GM06990 (cell line): Measurements from ENCODE around the gene E2F4.
A peak's percentile ranks its signal among the peaks of the same experiment; 100 is the strongest.

Source experiments
- DNase-seq: peaks from one replicate; pipeline ENCODE4 v3.0.0-alpha.2; 2011; ENCODE audit not compliant: insufficient read length; ENCODE audit errors: extremely low read depth
- H3K27me3 ChIP-seq: replicated peaks from 2 replicates; pipeline ENCODE4 v1.6.0; 2011; ENCODE audit warnings: low read length; ENCODE audit not compliant: control insufficient read depth, insufficient read depth
- H3K36me3 ChIP-seq: 2 replicates; pipeline ENCODE4 v1.5.1; 2011; ENCODE audit warnings: low read length; ENCODE audit not compliant: control insufficient read depth, insufficient read depth
- H3K4me3 ChIP-seq: replicated peaks from 2 replicates; pipeline ENCODE4 v1.5.1; 2011; ENCODE audit warnings: low read depth, mild to moderate bottlenecking, control low read depth, low read length
- TF ChIP-seq, protein P1 (sequence below): IDR thresholded peaks from 2 replicates; pipeline ENCODE4 v1.5.1; 2011; ENCODE audit warnings: low read length, control low read depth, mild to moderate bottlenecking, inconsistent platforms; ENCODE audit not compliant: insufficient read depth, poor library complexity, severe bottlenecking

E2F4 gene

DNA sequence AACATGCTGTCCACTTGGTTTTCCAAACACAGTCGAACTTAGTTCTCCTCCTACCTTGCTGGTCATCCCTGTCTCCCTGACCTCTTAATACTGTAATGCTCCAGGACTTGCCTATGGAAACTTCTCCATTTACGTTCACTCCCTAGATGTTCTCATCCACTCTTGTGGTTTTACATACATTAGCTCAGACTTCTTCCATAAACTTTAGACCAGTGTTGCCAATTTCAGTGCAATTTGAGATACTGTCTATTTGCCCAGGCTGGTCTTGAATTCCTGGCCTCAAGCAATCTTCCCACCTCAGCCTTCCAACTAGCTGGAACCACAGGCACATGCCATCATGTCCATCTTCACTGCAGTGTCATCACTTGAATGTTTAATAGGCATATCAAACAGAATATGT, 9.7 kb upstream of the E2F4 start:
- Histone ChIP-seq H3K27me3 (no peaks in the 10 kb centered on the region; the same call in 1 of the 2 replicates), H3K4me3 (peak overlapping the region; percentile 77; the same call in 1 of the 2 replicates)
- TF ChIP-seq, protein P1, sequence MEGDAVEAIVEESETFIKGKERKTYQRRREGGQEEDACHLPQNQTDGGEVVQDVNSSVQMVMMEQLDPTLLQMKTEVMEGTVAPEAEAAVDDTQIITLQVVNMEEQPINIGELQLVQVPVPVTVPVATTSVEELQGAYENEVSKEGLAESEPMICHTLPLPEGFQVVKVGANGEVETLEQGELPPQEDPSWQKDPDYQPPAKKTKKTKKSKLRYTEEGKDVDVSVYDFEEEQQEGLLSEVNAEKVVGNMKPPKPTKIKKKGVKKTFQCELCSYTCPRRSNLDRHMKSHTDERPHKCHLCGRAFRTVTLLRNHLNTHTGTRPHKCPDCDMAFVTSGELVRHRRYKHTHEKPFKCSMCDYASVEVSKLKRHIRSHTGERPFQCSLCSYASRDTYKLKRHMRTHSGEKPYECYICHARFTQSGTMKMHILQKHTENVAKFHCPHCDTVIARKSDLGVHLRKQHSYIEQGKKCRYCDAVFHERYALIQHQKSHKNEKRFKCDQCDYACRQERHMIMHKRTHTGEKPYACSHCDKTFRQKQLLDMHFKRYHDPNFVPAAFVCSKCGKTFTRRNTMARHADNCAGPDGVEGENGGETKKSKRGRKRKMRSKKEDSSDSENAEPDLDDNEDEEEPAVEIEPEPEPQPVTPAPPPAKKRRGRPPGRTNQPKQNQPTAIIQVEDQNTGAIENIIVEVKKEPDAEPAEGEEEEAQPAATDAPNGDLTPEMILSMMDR: no peak

DNA sequence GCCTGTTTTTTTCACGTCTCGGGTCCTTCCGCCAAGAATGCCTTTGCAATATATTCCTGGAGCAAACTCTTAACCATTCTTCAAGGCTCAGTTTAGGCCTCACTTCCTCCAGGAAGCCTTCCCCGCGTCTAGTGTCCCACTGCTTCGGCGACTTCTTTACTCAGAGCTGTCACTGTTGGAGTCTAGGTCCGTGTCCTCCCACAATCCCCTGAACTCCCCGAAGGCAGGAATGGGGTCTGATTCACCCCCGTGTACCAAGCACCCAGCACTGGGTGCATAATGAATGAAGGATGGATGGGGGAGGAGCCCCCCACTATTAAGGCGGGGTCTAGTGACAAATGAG, 8.7 kb upstream of the E2F4 start:
- no peak for DNase-seq
- Histone ChIP-seq H3K36me3 (no peaks in the 10 kb centered on the region; the same call in 1 of the 2 replicates), H3K4me3 (peak overlapping the region; percentile 77), H3K27me3 (no peaks in the 10 kb centered on the region; the same call in 1 of the 2 replicates)
- TF ChIP-seq, protein P1: no peak

More for the DNA sequence above, 9.7 kb upstream of the E2F4 start:
- no peak for DNase-seq
- no peaks in the 10 kb centered on the region; the same call in 1 of the 2 replicates for H3K36me3 ChIP-seq

DNA sequence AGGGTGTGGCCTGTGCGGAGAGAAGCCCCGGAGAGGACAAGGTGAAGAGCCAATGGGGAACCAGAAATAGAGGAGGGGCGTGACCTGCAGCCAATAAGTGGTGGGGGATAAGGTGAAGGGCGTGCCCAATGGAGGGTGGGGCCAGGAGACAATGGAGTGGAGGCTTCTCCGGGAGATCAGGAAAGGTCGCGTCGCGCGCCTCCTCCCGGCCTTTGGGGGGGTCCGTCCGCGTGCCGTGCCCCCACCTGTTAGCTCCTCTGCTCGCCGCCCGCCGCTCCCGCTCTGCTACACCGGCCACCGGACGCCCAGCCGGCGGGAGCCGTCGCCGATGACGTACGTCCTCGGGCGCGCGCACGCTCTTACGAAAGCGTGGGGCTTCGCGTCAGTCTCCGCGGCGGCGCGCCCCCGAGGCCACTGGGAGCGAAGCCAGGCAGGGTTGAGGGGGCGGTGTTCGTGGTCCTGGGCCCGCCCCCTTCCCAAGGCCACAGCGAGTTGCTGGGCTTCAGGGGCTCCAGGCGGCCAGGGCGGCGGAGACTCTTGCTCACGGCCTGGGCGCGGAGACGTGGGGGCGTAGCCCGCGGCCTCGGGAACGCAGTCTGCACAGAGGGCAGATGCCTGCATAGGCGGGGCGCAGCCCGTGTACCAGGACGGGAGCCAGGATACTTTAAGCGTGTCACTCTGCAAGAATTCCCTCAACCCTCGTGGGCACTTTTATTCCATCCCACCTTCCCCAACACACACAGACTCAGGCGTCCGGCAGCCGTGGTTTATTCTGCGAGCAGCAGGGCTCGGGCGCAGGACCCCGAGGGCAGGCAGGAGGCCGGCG, 8.1 kb upstream of the E2F4 start, which contains the start of gene MATCAP1:
Gene MATCAP1 (minus strand): TSS at position 337 of the 826 bp plus-strand sequence. CDS start 3,353 bp downstream, outside the sequence.
- H3K4me3 ChIP-seq: peak within 1 kb of the TSS; percentile 77
- TF ChIP-seq, protein P1: no peak
- peak; percentile 94 for DNase-seq

DNA sequence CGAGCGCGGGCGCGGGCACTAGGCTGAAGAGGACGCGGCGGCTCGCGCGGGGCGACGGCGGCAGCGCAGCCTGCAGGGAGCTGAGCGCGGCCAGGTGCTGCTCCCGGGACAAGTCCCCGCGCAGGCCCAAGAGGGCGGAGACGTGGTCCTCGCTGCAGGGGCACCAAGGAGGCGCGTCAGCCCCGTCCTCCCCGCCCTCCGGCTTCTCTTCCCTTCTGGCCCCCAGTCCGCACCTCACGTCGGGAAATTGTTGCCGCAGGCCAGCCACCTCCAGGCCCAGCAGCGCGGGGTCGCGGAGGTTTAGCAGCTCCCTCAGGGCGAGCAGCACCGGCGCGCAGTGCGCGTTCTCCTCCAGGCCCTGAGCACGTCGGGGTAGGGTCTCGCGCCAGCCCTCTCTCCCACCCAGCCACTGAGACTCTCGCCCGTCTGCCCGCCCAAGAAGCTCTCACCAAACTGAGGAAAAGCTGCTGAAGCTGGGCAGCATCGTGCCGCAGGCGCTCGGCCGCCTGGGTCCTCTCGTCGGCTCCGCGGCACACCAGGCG, 7.4 kb upstream of the E2F4 start:
- Histone ChIP-seq H3K4me3 (peak overlapping the region; percentile 77), H3K36me3 (no peaks in the 10 kb centered on the region; the same call in 1 of the 2 replicates), H3K27me3 (no peaks in the 10 kb centered on the region; the same call in 1 of the 2 replicates)
- TF ChIP-seq, protein P1: no peak
- no peak for DNase-seq

More for the DNA sequence above, 8.1 kb upstream of the E2F4 start, which contains the start of gene MATCAP1:
- Histone ChIP-seq H3K27me3 (no peaks in the 10 kb centered on the region; the same call in 1 of the 2 replicates), H3K36me3 (no peaks in the 10 kb centered on the region; the same call in 1 of the 2 replicates)

DNA sequence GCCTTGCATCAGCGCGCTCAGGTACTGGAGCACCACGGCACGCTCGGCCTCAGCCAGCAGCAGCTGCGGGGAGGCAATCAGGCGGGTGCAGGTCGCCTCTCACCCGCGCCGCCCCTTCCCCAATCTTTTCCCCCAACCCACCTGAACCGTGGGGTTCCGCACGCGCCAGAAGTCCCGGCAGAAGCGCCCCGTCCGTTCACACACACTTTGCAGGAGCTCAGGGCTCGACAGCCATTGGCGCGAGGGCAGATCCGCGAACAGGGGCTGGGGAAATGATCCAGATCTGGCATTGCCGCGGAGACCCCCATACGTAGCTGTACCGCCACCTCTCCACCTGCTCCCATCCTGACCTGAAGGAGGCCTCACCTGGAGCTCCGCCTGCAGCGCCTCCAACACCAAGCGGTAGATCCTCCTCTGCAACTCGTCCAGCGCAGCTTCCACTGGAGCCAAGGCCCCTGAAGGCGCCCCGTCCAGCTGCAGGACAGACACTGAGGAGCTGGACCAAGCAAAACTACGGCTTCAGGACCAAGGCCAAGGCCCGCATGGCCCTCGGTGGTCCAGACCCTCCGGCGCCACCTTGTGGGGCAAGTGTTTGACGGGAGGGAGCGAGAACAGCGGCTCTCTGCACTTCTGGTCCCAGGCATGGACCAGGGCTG, 6.8 kb upstream of the E2F4 start:
- Histone ChIP-seq H3K4me3 (no peak overlapping the region), H3K36me3 (no peaks in the 10 kb centered on the region), H3K27me3 (no peaks in the 10 kb centered on the region; the same call in 1 of the 2 replicates)
- TF ChIP-seq, protein P1: peak; percentile 88
- peak; percentile 74 for DNase-seq
